Erythroblast (primary cell): ENCODE results near the gene TCHH.
A peak's percentile ranks its signal among the peaks of the same experiment; 100 is the strongest.

Source experiments
- DNase-seq, 2 experiments: peaks; one replicate each; lab custom pipeline; 2025; lab: John Stamatoyannopoulos, UW
- GATA1 ChIP-seq: IDR thresholded peaks from 2 replicates; pipeline ENCODE4 v1.6.1; 2011; ENCODE audit warnings: low read depth, mild to moderate bottlenecking, control low read depth, low read length, moderate library complexity
- POLR2A ChIP-seq: IDR thresholded peaks from 2 replicates; pipeline ENCODE4 v1.6.1; 2011; ENCODE audit warnings: mild to moderate bottlenecking, low read length

The TCHH gene

DNA sequence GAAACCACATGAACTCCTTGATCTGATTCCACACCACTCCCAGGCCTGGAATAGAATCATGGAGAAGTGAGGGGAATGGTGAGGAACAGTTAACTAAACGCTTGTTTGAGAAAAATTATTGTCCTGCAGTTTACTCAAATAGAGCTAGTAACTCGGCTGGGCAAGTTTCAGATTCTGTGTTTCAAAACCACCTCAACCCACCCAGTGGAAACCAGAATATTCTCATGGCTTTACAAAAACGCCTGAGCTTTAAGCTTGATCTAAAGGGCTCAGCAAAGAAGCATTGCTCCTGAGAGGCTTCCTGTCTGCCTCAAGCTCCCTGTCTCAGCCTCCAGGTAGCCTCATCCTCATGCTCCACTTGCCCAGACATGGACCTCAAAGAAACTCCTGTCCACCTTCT lies 42.9 kb downstream of the TCHH start:
- DNase-seq: no peak
- TF ChIP-seq GATA1 (no peak), POLR2A (no peak)

GRCh38 chr1:152071123-152071522 lies 44.1 kb downstream of the TCHH start:
- peak; percentile 48 to 71 for DNase-seq
- TF ChIP-seq POLR2A (no peak), GATA1 (no peak)

DNA sequence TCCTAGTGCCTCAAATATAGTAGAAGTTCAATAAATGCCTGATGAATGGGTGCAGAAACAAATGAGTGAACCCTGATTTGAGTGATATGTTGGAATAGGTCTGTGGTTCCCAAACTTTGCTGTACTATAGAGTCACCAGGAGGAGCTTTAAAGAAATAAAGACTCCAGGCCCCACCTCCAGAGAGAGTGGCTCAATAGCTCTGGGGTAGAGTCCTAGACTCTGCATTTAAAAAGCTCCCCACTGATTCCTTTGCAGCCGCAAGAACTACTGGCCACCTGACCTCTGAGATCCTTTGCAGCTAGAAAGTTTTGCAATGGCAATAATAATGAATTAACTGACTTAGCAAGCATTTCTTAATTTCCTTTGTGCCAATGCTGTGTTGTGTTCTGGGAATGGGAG lies 47.3 kb downstream of the TCHH start:
- no peak for DNase-seq
- no peak for TF ChIP-seq POLR2A
- TF ChIP-seq GATA1: no peak

DNA sequence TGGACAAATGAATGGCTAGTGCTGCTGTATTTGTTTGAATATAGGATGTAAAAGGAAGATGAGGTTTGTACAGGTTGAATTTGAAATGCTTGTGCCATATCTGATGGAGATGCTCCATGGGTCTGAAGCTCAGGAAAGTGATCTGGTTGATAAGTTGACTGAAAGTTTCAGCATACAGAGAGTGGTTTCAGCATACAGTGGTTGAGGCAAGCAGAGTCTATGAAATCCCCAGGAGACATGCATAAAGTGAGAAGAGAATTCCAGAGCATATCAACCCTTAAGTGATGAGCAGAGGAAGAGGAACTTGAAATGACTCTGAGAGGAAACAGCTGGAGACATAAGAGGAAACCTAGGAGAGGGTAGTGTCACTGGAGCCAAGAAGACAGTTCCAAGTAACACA lies 48.1 kb downstream of the TCHH start:
- TF ChIP-seq GATA1 (no peak), POLR2A (no peak)
- no peak for DNase-seq

DNA sequence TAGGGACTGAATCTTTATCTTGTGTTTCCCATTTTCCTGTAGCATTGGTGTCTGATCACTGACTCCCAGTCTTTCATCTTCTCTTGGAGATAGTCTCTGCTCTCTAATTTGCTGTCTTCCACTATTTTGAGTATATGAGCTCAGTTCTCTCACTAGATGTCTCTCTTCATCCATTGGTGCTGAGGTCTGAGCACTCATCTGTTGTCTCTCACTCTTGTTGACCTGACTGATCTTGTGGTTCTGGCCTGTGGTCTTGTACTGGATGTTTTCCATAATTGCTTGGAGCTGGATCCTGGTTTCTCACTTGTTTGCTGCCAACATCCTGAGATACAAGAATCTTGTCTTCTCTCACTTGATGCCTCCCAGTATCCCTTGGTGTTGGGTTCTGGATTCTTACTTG lies 53.3 kb downstream of the TCHH start:
- DNase-seq: no peak
- no peak for TF ChIP-seq GATA1
- TF ChIP-seq POLR2A: no peak
